Measurements from ENCODE around the gene LRRC45. TPM values are rescaled to one million over a fixed set of nuclear protein-coding genes. Genes with fewer than 3 reads are reported as not detected.

LRRC45 gene
- total and polyA plus RNA-seq, 9 of the 15 experiments (the other 6 are each of a cell fraction or from before 2014, with no cell fraction given): 3.5 to 21.5 (median 11.2) TPM; not detected in 2

- TF ChIP-seq CHAMP1 (IDR thresholded peaks at IDR 0.05) (no peak), ZBTB40 (IDR thresholded peaks at IDR 0.05) (no peak), ZBTB40 (CRISPR knock-in tag; IDR thresholded peaks at IDR 0.05) (peak; percentile 59; the same call in 1 of the 2 replicates), BRCA1 (IDR thresholded peaks at IDR 0.05) (no peak), BRCA1 (CRISPR knock-in tag; IDR thresholded peaks at IDR 0.05) (no peak), NR4A1 (CRISPR knock-in tag; IDR thresholded peaks at IDR 0.05) (0 out of 2 replicates have a peak, but pooled peaks have one; percentile 49), NR4A1 (tag; IDR thresholded peaks at IDR 0.05) (0 out of 2 replicates have a peak, but pooled peaks have one; percentile 32), ZNF436 (CRISPR knock-in tag; IDR thresholded peaks at IDR 0.05) (no peak), POLR2A (conservative IDR thresholded peaks at IDR 0.05) (0 out of 2 replicates have a peak, but pooled peaks have one; percentile 10), LCOR (CRISPR knock-in tag; IDR thresholded peaks at IDR 0.05) (peak; percentile 71; the same call in 1 of the 2 replicates), ZNF76 (CRISPR knock-in tag; IDR thresholded peaks at IDR 0.05; ENCODE audit: borderline replicate concordance) (0 out of 2 replicates have a peak, but pooled peaks have one; percentile 24), NR2C1 (IDR thresholded peaks at IDR 0.05) (no peak), NR2C1 (tag; IDR thresholded peaks at IDR 0.05) (peak; percentile 49; the same call in 1 of the 2 replicates), RNF219 (CRISPR knock-in tag; IDR thresholded peaks at IDR 0.05) (no peak)
Measured at GRCh38 chr17:81976332-81977210, 46.5 kb upstream of the LRRC45 start (continued).
